RCC 7860 (cell line): ENCODE measurements around the gene SLC7A11.

Experiments
- DNase-seq: peaks from one replicate; pipeline ENCODE4 v3.0.0-alpha.2; 2015; ENCODE audit warnings: low spot score
- FAIRE-seq: peaks from 2 replicates; lab custom pipeline; 2012; peaks lifted over from hg19 to GRCh38; lab: Jason Lieb, UNC

SLC7A11 gene

DNA sequence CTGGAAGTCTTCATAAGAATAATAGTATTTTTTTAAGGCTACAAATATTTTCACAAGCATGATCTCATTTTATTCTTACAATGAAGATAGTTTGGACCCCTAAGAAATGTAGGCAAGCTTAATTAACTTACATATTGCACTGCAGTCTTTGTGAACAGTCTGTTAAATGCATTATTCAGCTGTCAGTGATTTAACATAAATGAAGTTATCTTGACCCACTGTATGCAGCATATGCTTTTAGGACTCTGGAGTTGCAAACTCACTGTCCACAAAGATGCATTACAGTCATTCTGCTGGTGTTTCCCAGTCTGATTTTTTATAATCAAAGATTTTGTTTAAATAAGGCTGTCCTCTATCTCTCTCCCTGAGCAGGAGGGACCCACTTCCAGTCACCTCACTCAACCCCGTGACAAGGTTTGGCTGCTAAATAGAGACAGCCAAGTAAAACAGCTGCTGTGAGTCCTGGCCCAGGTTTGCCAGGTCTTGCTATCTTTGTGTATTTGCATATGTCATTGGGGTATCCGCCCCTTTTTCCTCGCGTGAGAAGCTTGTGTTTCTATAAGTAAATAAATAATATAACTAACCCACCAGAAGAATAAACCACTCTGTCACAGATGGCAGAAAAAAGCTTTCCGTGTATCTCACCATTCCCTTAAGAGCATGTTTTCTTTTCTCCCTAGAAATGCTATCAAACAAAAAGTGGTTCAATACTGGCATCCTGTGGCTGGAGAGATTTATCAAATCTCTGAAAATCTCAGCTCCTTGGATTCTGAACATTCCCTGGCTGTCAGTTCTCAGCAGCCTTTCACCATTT, 67.0 kb downstream of the SLC7A11 start:
- FAIRE-seq (no peak), DNase-seq (no peak)

DNA sequence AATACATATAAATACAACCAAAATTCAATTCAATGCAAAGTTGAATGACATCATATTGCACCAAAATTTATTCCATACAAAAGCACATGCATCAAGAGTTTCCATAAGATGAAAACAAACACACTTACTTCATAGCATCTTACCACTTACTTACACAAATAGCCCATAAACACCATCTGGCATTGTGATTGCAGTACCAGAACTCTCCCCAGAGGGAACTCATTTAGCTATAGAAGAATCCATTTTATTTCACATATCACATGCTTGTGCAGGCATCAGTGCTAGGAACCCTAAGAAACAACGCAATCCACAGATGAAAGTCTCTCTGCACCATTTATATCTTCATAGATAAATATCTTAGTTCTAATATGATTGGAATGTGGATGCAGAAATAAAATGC, 77.9 kb downstream of the SLC7A11 start:
- no peak for DNase-seq

GRCh38 chr4:138163171-138163570, 79.0 kb downstream of the SLC7A11 start:
- no peak for FAIRE-seq
- DNase-seq = no peak

More for the DNA sequence above, 77.9 kb downstream of the SLC7A11 start:
- no peak for FAIRE-seq

GRCh38 chr4:138162259-138162658, 79.9 kb downstream of the SLC7A11 start:
- no peak for DNase-seq
- FAIRE-seq = no peak

DNA sequence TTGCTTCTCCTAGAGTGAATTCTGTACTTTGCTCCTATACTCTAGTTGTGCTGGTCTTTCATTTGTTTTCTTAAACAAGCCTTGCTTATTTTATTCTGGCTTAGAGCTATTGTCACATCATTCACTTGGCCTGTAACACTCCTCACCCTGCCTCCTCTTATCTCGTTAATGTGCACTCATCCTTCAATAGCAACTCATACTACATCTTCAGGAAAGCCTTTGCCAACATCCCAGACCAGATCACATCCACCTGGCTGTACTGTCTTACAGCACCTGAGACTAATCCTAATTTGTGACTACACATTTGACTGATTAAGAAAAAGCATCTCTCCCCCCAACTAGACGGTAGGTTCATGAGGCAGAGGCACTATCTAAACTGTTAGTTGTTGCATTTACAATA, 80.8 kb downstream of the SLC7A11 start:
- DNase-seq (no peak), FAIRE-seq (no peak)

- peak; percentile 90 for FAIRE-seq
- peak; percentile 67 for DNase-seq
Observed at GRCh38 chr4:138158746-138159297, 83.3 kb downstream of the SLC7A11 start.

DNA sequence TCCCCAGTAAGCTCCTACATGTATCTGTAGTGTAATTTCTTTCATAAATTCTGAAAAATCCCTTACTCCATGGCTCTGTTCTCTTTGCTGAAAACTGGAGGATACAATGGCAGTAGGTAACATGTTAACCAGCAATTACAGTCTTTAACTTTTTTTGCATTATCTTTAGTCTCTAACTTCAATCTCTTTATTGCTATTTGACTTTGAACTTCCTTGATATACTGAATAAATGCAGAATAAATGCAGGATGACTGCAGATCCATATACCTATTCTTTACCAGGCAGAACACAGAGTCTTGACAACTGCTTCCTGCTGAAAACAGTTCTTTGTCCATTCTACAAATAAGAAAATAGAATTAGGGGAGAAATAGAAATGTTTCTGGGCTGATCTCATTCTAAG, 101.3 kb downstream of the SLC7A11 start:
- DNase-seq (no peak), FAIRE-seq (no peak)

DNA sequence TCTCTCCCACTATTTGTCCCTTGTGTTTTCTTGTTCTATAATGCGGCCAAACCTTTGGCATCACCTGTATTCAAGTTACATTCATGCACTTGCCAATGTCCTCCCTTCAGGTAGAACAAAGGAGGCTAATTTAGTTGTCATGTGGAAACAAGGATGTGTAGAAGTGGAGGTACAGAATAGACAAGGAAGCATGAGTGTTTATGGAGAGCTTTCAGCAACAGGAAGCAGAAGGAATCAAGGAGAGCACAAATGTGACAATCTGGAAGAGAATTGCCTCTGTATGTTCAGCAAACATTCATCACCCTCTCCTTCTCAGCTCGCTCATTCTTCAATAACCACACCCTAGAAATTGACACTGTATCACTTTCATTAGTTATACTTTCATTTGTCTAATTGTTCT, 103.4 kb downstream of the SLC7A11 start:
- no peak for FAIRE-seq
- DNase-seq = no peak

DNA sequence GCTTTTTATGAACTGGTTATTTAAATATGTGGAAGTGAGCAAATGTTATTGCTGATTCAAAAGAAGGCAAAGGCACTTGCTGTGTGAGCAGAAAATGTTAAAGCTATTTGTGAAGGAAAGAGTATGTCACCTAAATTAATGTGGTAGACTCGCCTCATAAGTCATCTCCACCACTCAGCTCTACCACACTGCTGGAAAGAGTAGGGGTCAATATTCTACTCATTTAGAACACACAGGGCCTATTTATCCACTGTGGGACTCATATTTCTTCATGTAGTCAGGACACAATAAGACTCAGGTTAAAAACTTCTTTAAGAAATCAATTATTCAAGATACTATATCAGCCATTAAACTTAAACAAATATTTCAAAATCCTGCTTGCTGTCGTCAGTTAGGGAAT, 106.5 kb downstream of the SLC7A11 start:
- DNase-seq = no peak
- no peak for FAIRE-seq

GRCh38 chr4:138118270-138118669, 123.9 kb downstream of the SLC7A11 start:
- no peak for DNase-seq
- no peak for FAIRE-seq

GRCh38 chr4:138115053-138115452, 127.1 kb downstream of the SLC7A11 start:
- no peak for FAIRE-seq
- DNase-seq = no peak

DNA sequence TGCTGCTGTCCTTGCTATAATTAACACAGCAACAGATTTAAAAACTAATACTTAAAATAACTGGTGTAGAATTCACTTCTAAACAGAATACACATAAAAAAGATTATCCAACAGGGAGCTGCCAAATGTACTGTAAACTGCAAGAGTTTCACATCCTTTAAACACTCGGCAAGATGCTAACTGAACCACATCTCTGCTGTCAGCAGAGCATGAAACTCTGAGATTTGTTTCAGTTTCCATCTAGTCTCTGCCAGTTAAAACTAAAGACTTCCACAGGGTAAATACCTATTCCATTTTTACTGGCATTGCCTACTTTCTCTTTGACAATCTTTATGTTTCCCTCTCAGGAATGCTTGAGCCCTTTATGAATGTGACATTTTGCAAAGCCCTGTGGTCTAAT, 127.7 kb downstream of the SLC7A11 start:
- no peak for DNase-seq
- FAIRE-seq = no peak
